ENCODE measurements around the gene BICC1. TPM values are rescaled to one million over a fixed set of nuclear protein-coding genes. Genes with fewer than 3 reads are reported as not detected.

Gene BICC1
- total RNA-seq, 1 experiment from 2014 or later, result 13.9 TPM

DNA sequence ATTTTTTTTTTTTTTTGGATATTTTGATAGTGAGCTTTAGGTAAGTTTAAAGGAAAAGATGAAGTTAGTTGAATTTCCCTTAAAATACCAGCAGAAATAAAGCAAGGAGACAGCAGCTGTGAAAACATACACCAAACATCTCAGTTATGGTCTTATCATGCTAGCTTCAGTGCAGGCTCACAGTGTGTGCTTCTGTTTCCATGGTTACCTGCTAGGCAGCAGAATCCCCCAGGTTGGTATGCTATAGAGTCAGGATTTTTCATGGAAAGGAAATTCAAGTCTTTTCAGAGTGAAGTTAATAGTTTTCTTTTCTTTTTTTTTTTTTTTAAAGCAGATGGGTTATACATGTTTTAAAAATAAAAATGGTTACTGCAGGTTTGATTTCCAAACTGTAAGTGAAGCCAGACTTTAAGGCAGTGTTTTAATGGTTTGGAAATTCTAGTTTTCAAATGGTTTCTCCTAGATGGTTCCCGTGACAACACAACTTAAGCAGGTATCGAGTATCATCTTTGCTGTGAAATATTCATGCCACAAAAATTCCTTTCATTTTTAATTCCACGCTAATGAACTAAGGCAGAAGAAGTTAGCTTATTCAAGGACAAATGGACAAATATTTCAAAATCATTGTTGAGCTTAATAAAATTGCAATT is 230.9 kb downstream of the BICC1 start:
- no TSS peak for BruUV-seq (replicated peaks)
- H3K9me3 ChIP-seq (ENCODE audit: low read length), result no peaks in the 10 kb centered on the region
- H3K79me2 ChIP-seq (ENCODE audit: low read length), result no peaks in the 10 kb centered on the region
- H3F3A ChIP-seq (ENCODE audit: low read length, unreplicated experiment), result no peaks in the 10 kb centered on the region
- TF ChIP-seq, protein P1, sequence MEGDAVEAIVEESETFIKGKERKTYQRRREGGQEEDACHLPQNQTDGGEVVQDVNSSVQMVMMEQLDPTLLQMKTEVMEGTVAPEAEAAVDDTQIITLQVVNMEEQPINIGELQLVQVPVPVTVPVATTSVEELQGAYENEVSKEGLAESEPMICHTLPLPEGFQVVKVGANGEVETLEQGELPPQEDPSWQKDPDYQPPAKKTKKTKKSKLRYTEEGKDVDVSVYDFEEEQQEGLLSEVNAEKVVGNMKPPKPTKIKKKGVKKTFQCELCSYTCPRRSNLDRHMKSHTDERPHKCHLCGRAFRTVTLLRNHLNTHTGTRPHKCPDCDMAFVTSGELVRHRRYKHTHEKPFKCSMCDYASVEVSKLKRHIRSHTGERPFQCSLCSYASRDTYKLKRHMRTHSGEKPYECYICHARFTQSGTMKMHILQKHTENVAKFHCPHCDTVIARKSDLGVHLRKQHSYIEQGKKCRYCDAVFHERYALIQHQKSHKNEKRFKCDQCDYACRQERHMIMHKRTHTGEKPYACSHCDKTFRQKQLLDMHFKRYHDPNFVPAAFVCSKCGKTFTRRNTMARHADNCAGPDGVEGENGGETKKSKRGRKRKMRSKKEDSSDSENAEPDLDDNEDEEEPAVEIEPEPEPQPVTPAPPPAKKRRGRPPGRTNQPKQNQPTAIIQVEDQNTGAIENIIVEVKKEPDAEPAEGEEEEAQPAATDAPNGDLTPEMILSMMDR (conservative IDR thresholded peaks at IDR 0.05; ENCODE audit: low read depth, low read length), result no peak
- TF ChIP-seq EZH2 (IDR thresholded peaks at IDR 0.05; ENCODE audit: low read length, unreplicated experiment), result no peak
- TF ChIP-seq EZH2phosphoT487 (IDR thresholded peaks at IDR 0.05; ENCODE audit: borderline replicate concordance, low read length), result no peak
- H3K27ac ChIP-seq (ENCODE audit: low read length), result no peak overlapping the region
- no peak overlapping the region for H3K4me2 ChIP-seq (ENCODE audit: low read length)
- peaks cover 4% of the 10 kb centered on the region; the same call in 1 of the 2 replicates for H3K27me3 ChIP-seq (ENCODE audit: low read length)
- H3K4me3 ChIP-seq (ENCODE audit: low read length), result no peak overlapping the region
- H4K20me1 ChIP-seq (ENCODE audit: low read length), result no peaks in the 10 kb centered on the region
- ATAC-seq, result no peak
- intact Hi-C loops (cut with micrococcal nuclease), result no loop called here
- no peaks in the 10 kb centered on the region for H3K9me2 ChIP-seq (replicated peaks; ENCODE audit: low read length)
- no peak for DNase-seq
- no peaks in the 10 kb centered on the region for H3K4me1 ChIP-seq (ENCODE audit: insufficient read depth, low read length)
- ChIA-PET POLR2A (ENCODE audit: unreplicated experiment) (no interaction called here), CTCF (no interaction called here)
- no peak overlapping the region for H3K9ac ChIP-seq (ENCODE audit: low read length)
- H2AFZ ChIP-seq (ENCODE audit: low read length), result no peak overlapping the region
- no peaks in the 10 kb centered on the region for H3K36me3 ChIP-seq (ENCODE audit: low read depth, low read length)

DNA sequence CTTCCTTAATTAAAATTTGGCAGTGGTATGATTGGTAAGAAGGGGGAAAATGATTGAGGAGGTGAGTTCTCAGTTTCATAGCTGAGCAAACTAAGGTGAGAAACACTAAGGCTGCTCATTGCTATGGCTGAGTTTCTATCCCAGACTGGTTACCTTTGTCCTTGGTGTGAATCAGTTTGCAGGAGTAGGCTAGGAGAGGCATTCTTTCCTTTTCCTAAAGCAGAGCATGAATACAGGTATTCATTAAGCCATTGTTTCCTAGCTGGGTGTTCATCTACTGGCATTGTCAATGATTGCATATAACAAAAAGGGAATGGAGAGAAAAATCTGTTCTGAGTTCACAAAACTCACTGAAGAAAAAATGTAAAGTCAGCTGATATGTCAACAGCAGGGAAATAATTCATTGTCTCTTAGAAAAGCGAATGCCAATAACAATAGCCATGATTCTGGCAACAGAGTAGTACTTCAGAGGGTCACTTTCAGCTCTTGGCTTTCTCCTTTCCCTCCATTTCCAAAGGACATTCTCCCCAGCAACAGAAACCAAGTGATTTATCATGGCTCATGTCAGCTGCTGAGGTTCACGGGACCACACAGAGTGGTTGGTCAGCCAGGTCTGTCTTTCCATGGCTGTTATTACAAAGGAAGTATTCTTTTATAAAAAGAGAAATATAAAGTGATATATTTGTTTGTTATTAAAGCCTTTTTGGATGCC is 234.0 kb downstream of the BICC1 start:
- no peak for TF ChIP-seq EZH2 (IDR thresholded peaks at IDR 0.05; ENCODE audit: low read length, unreplicated experiment)
- TF ChIP-seq, protein P1 (conservative IDR thresholded peaks at IDR 0.05; ENCODE audit: low read depth, low read length), result no peak
- TF ChIP-seq EZH2phosphoT487 (IDR thresholded peaks at IDR 0.05; ENCODE audit: borderline replicate concordance, low read length), result no peak
- POLR2A ChIA-PET (ENCODE audit: unreplicated experiment), result no interaction called here
- Histone ChIP-seq H4K20me1 (ENCODE audit: low read length) (no peaks in the 10 kb centered on the region), H3K4me3 (ENCODE audit: low read length) (no peak overlapping the region), H3K4me2 (ENCODE audit: low read length) (no peak overlapping the region), H3K36me3 (ENCODE audit: low read depth, low read length) (no peaks in the 10 kb centered on the region), H3K79me2 (ENCODE audit: low read length) (no peaks in the 10 kb centered on the region), H2AFZ (ENCODE audit: low read length) (no peak overlapping the region), H3K27ac (ENCODE audit: low read length) (no peak overlapping the region), H3K9ac (ENCODE audit: low read length) (no peak overlapping the region), H3K9me2 (replicated peaks; ENCODE audit: low read length) (no peaks in the 10 kb centered on the region), H3K27me3 (ENCODE audit: low read length) (peaks cover 20% of the 10 kb centered on the region), H3K4me1 (ENCODE audit: insufficient read depth, low read length) (no peaks in the 10 kb centered on the region), H3F3A (ENCODE audit: low read length, unreplicated experiment) (no peaks in the 10 kb centered on the region), H3K9me3 (ENCODE audit: low read length) (no peaks in the 10 kb centered on the region)
- no peak for DNase-seq
- BruUV-seq (replicated peaks), result no TSS peak
- intact Hi-C loops (cut with micrococcal nuclease), result no loop called here
- CTCF ChIA-PET, result interaction anchor here (0.6 kb wide), 1 partner anchor 312 kb away, joined by 3 read pairs; no protein-coding TSS in a partner anchor
- ATAC-seq, result no peak

DNA sequence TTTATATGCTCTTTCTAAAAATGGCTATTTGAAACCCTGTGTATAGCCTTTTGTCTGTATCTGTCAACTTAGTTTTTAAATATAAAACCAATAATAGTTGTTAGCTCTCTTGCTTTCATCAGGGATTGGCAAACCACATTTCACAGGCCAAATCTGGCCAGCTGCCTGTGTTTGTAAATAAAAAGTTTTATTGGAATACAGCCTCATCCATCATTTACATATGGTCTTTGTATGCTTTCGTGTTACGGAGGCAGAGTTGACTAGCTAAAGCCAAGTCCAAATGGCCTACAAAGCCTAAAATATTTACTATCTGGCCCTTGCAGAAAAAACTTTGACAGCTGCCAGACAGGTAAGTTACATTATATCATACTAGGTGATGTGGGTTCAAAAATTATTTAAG is 235.0 kb downstream of the BICC1 start:
- ATAC-seq (no peak), DNase-seq (no peak)
- H2AFZ ChIP-seq (ENCODE audit: low read length), result no peak overlapping the region
- peaks cover 23% of the 10 kb centered on the region for H3K27me3 ChIP-seq (ENCODE audit: low read length)
- no peaks in the 10 kb centered on the region for H3F3A ChIP-seq (ENCODE audit: low read length, unreplicated experiment)
- no peaks in the 10 kb centered on the region for H3K4me1 ChIP-seq (ENCODE audit: insufficient read depth, low read length)
- no peak overlapping the region for H3K4me2 ChIP-seq (ENCODE audit: low read length)
- no peaks in the 10 kb centered on the region for H3K9me2 ChIP-seq (replicated peaks; ENCODE audit: low read length)
- no peak overlapping the region for H3K4me3 ChIP-seq (ENCODE audit: low read length)
- no TSS peak for BruUV-seq (replicated peaks)
- CTCF ChIA-PET, result no interaction called here
- no peaks in the 10 kb centered on the region for H3K36me3 ChIP-seq (ENCODE audit: low read depth, low read length)
- POLR2A ChIA-PET (ENCODE audit: unreplicated experiment), result interaction anchor here (0.6 kb wide), 1 partner anchor 1073 kb away, joined by 13 read pairs; no protein-coding TSS in a partner anchor
- no peak overlapping the region for H3K27ac ChIP-seq (ENCODE audit: low read length)
- H3K9me3 ChIP-seq (ENCODE audit: low read length), result no peaks in the 10 kb centered on the region
- no peaks in the 10 kb centered on the region for H4K20me1 ChIP-seq (ENCODE audit: low read length)
- no peaks in the 10 kb centered on the region for H3K79me2 ChIP-seq (ENCODE audit: low read length)
- intact Hi-C loops (cut with micrococcal nuclease), result no loop called here
- H3K9ac ChIP-seq (ENCODE audit: low read length), result no peak overlapping the region
- TF ChIP-seq EZH2 (IDR thresholded peaks at IDR 0.05; ENCODE audit: low read length, unreplicated experiment) (no peak), EZH2phosphoT487 (IDR thresholded peaks at IDR 0.05; ENCODE audit: borderline replicate concordance, low read length) (no peak)
- TF ChIP-seq, protein P1 (conservative IDR thresholded peaks at IDR 0.05; ENCODE audit: low read depth, low read length), result no peak

Measured in PC-3 (cell line).